HG02852 (cell line): ENCODE measurements around the gene FGD4.
"Not testable (repeated sequence)": the region's sequence is repeated elsewhere in the genome, so short reads cannot be mapped to it uniquely, and the experiment has no call there.

Experiments used
- ATAC-seq: cut with Tn5 transposase; IDR thresholded peaks from one replicate; pipeline ENCODE4 v1.9.1; 2021; ENCODE audit warnings: mild to moderate bottlenecking, moderate library complexity; ENCODE audit not compliant: unreplicated experiment

The FGD4 gene

GRCh38 chr12:32551058-32551457 lies 151.7 kb downstream of the FGD4 start:
- ATAC-seq = no peak

- ATAC-seq = peak; percentile 99
These were observed 159.5 kb downstream of the FGD4 start for GRCh38 chr12:32558903-32559302.

GRCh38 chr12:32559434-32559833 lies 160.1 kb downstream of the FGD4 start:
- no peak for ATAC-seq

GRCh38 chr12:32560520-32560919 lies 161.2 kb downstream of the FGD4 start:
- no peak for ATAC-seq

GRCh38 chr12:32561931-32562341 lies 162.6 kb downstream of the FGD4 start:
- ATAC-seq = no peak

- ATAC-seq = not testable (repeated sequence)
These were observed 163.1 kb downstream of the FGD4 start for GRCh38 chr12:32562413-32562812.

- ATAC-seq = no peak
These were observed 167.4 kb downstream of the FGD4 start for GRCh38 chr12:32566663-32567295.

GRCh38 chr12:32567296-32567674 lies 167.9 kb downstream of the FGD4 start:
- no peak for ATAC-seq

GRCh38 chr12:32568228-32568627 lies 168.9 kb downstream of the FGD4 start:
- no peak for ATAC-seq

GRCh38 chr12:32569259-32569658 lies 169.9 kb downstream of the FGD4 start:
- no peak for ATAC-seq

- ATAC-seq = no peak
These were observed 175.2 kb downstream of the FGD4 start for GRCh38 chr12:32574585-32574984.

GRCh38 chr12:32577328-32577727 lies 178.0 kb downstream of the FGD4 start:
- ATAC-seq = no peak

- ATAC-seq = no peak
These were observed 184.2 kb downstream of the FGD4 start for GRCh38 chr12:32583534-32583933.

- ATAC-seq = no peak
These were observed 186.3 kb downstream of the FGD4 start for GRCh38 chr12:32585680-32586079.

- no peak for ATAC-seq
These were observed 187.0 kb downstream of the FGD4 start for GRCh38 chr12:32586390-32586789.

GRCh38 chr12:32587581-32588495 lies 188.5 kb downstream of the FGD4 start:
- ATAC-seq = no peak

- no peak for ATAC-seq
These were observed 189.2 kb downstream of the FGD4 start for GRCh38 chr12:32588604-32589003.

- peak; percentile 64 for ATAC-seq
These were observed 190.0 kb downstream of the FGD4 start for GRCh38 chr12:32589165-32589865.

- no peak for ATAC-seq
These were observed 195.9 kb downstream of the FGD4 start for GRCh38 chr12:32595251-32595650.

- no peak for ATAC-seq
These were observed 196.7 kb downstream of the FGD4 start for GRCh38 chr12:32596030-32596429.

- no peak for ATAC-seq
These were observed 199.3 kb downstream of the FGD4 start for GRCh38 chr12:32598688-32599087.

GRCh38 chr12:32600681-32601080 lies 201.3 kb downstream of the FGD4 start:
- ATAC-seq = no peak
